OCI-LY7 (cell line): ENCODE results near the gene SNAP47.

Experiments used
- EZH2phosphoT487 ChIP-seq: fragments of 200-600 bp; sonication (generic); IDR thresholded peaks from 2 replicates; pipeline ENCODE4 v1.6.1; 2018; ENCODE audit warnings: low read depth, borderline replicate concordance, mild to moderate bottlenecking, mixed run types, antibody characterized with exemption, low read length, moderate library complexity, mixed read lengths
- TF ChIP-seq, protein P1 (sequence below): fragments of 200-600 bp; sonication (generic); conservative IDR thresholded peaks from 2 replicates; pipeline ENCODE4 v1.5.1; 2014; ENCODE audit warnings: mild to moderate bottlenecking, antibody characterized with exemption, low read length, moderate library complexity, mixed read lengths

DNA sequence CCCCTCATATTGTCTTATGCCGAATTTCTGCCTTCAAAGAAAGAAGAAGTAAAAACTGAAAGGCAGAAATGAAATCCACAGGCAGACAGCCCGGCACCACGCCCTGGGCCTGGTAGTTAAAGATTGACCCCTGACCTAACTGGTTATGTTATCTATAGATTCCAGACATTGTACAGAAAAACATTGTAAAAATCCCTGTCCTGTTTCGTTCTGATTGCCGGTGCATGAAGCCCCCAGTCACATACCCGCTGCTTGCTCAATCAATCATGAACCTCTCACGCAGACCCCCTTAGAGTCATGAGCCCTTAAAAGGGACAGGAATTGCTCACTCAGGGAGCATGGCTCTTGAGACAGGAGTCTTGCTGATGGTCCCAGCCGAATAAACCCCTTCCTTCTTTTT lies 49.4 kb upstream of the SNAP47 start:
- TF ChIP-seq, protein P1, sequence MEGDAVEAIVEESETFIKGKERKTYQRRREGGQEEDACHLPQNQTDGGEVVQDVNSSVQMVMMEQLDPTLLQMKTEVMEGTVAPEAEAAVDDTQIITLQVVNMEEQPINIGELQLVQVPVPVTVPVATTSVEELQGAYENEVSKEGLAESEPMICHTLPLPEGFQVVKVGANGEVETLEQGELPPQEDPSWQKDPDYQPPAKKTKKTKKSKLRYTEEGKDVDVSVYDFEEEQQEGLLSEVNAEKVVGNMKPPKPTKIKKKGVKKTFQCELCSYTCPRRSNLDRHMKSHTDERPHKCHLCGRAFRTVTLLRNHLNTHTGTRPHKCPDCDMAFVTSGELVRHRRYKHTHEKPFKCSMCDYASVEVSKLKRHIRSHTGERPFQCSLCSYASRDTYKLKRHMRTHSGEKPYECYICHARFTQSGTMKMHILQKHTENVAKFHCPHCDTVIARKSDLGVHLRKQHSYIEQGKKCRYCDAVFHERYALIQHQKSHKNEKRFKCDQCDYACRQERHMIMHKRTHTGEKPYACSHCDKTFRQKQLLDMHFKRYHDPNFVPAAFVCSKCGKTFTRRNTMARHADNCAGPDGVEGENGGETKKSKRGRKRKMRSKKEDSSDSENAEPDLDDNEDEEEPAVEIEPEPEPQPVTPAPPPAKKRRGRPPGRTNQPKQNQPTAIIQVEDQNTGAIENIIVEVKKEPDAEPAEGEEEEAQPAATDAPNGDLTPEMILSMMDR, result no peak
- TF ChIP-seq EZH2phosphoT487, result no peak
